Tibial nerve (tissue), 4 donors: ENCODE results near the gene IMP3. TPM values are rescaled to one million over a fixed set of nuclear protein-coding genes. Genes with fewer than 3 reads are reported as not detected.

Source experiments
- DNase-seq, 2 donors: peaks; one replicate each; pipeline ENCODE4 v3.0.0-alpha.2; 2019; ENCODE audit warnings: low spot score in 2 of 2
- H3K27ac ChIP-seq, 4 donors: fragments of 200-600 bp; sonication (generic) in 3 of 4; one replicate each; pipeline ENCODE4 v1.5.1; 2017 to 2019; ENCODE audit warnings: mild to moderate bottlenecking in 1 of 4
- H3K27me3 ChIP-seq, 2 donors: fragments of 200-600 bp; sonication (generic) in 1 of 2; one replicate each; pipeline versions ENCODE4 v1.5.1 to v1.6.0; 2017 to 2019
- H3K36me3 ChIP-seq, 3 donors: fragments of 200-600 bp; sonication (generic); one replicate each; pipeline ENCODE4 v1.5.1; 2018 to 2019
- H3K4me1 ChIP-seq, 4 donors: fragments of 200-600 bp; sonication (generic) in 3 of 4; one replicate each; pipeline ENCODE4 v1.5.1; 2017 to 2019
- H3K4me3 ChIP-seq, 4 donors: fragments of 200-600 bp; sonication (generic) in 3 of 4; one replicate each; pipeline ENCODE4 v1.5.1; 2017 to 2019; ENCODE audit warnings: mild to moderate bottlenecking in 1 of 4, moderate library complexity in 1 of 4
- H3K9me3 ChIP-seq, 4 donors: fragments of 200-600 bp; sonication (generic) in 3 of 4; one replicate each; pipeline ENCODE4 v1.5.1; 2017 to 2019
- CTCF ChIP-seq, 5 experiments: fragments of 200-600 bp in 3 of 5; fragments of 450-650 bp in 2 of 5; sonication (generic) in 3 of 5; IDR thresholded peaks; one replicate each; pipeline ENCODE4 v1.5.1; 2016 to 2019; ENCODE audit warnings: antibody characterized with exemption in 5 of 5, mild to moderate bottlenecking in 3 of 5, moderate library complexity in 2 of 5
- EP300 ChIP-seq, 2 donors: sonication (generic); formaldehyde crosslinking; IDR thresholded peaks; one replicate each; pipeline ENCODE4 v1.6.1; 2017; ENCODE audit warnings: antibody characterized with exemption in 2 of 2, mild to moderate bottlenecking in 1 of 2
- POLR2A ChIP-seq, 2 donors: fragments of 450-650 bp; IDR thresholded peaks; one replicate each; pipeline ENCODE4 v1.6.1; 2017; ENCODE audit warnings: antibody characterized with exemption in 2 of 2, mild to moderate bottlenecking in 2 of 2, moderate library complexity in 2 of 2
- WGBS, 2 donors: methylation state at CpG; one replicate each; pipeline ENCODE4 v1.1.5; 2018; 5-methylcytosine and 5-hydroxymethylcytosine counted together
- total RNA-seq, 4 donors: library from RNA; depleted of rRNA; stranded (reverse); fragments of >200 nt; gene quantifications; one replicate each; pipeline ENCODE4 v1.1.0, GENCODE V29; 2016

The IMP3 gene
- total RNA-seq, 4 donors from 2014 or later = 163 to 179 (median 170) TPM

- WGBS, 2 donors = 87 to 89% methylated on average over 9 of the region's 9 CpGs
- TF ChIP-seq EP300 (IDR thresholded peaks at IDR 0.05) = no peak
- TF ChIP-seq POLR2A (IDR thresholded peaks at IDR 0.05) = no peak
- no peak for TF ChIP-seq CTCF (IDR thresholded peaks at IDR 0.05)
- Histone ChIP-seq H3K4me3 (no peak overlapping the region), H3K4me1 (peaks cover 0 to 23% (median 2%) of the 10 kb centered on the region in 4 donors), H3K36me3 (peaks cover 0 to 94% (median 9%) of the 10 kb centered on the region in 3 donors), H3K9me3 (no peaks in the 10 kb centered on the region), H3K27me3 (no peaks in the 10 kb centered on the region), H3K27ac (no peak overlapping the region)
- DNase-seq = no peak
Measured at GRCh38 chr15:75594276-75594675, 45.7 kb downstream of the IMP3 start.

GRCh38 chr15:75591655-75592364, 48.2 kb downstream of the IMP3 start:
- 69 to 80% methylated on average over 4 of the region's 4 CpGs for WGBS, 2 donors
- no peak overlapping the region for H3K4me3 ChIP-seq
- TF ChIP-seq CTCF (IDR thresholded peaks at IDR 0.05) = no peak
- TF ChIP-seq EP300 (IDR thresholded peaks at IDR 0.05) = no peak
- TF ChIP-seq POLR2A (IDR thresholded peaks at IDR 0.05) = no peak
- peaks cover 0 to 83% (median 0%) of the 10 kb centered on the region in 3 donors for H3K36me3 ChIP-seq
- H3K27ac ChIP-seq = no peak overlapping the region
- no peak for DNase-seq
- no peaks in the 10 kb centered on the region for H3K9me3 ChIP-seq
- no peaks in the 10 kb centered on the region for H3K4me1 ChIP-seq
- H3K27me3 ChIP-seq = no peaks in the 10 kb centered on the region

- H3K36me3 ChIP-seq = peaks cover 0 to 78% (median 0%) of the 10 kb centered on the region in 3 donors
- no peak overlapping the region for H3K4me3 ChIP-seq
- no peak overlapping the region for H3K27ac ChIP-seq
- TF ChIP-seq EP300 (IDR thresholded peaks at IDR 0.05) = no peak
- TF ChIP-seq CTCF (IDR thresholded peaks at IDR 0.05) = no peak
- TF ChIP-seq POLR2A (IDR thresholded peaks at IDR 0.05) = no peak
- no peaks in the 10 kb centered on the region for H3K4me1 ChIP-seq
- H3K27me3 ChIP-seq = no peaks in the 10 kb centered on the region
- no peaks in the 10 kb centered on the region for H3K9me3 ChIP-seq
- DNase-seq = no peak
- 89 to 95% methylated on average over 2 of the region's 2 CpGs for WGBS, 2 donors
Measured at GRCh38 chr15:75590239-75590638, 49.8 kb downstream of the IMP3 start.

Other genes starting within 250 kb of the IMP3 start
- 10 to 100 TPM; 40.2 to 59.4 (median 43.1) TPM for gene SIN3A, start 188.5 kb downstream of the IMP3 start, total RNA-seq
- 10 to 100 TPM; 24.3 to 45.0 (median 32.0) TPM for gene PTPN9, start 60.9 kb downstream of the IMP3 start, total RNA-seq
- 10 to 100 TPM; 16.3 to 35.1 (median 23.7) TPM for gene SNUPN, start 14.5 kb downstream of the IMP3 start, total RNA-seq
- 10 to 100 TPM; 29.7 to 44.9 (median 31.1) TPM for gene SNX33, start 7.7 kb upstream of the IMP3 start, total RNA-seq
- gene CSPG4, start 72.6 kb upstream of the IMP3 start, total RNA-seq = 100 to 1,000 TPM; 100 to 132 (median 115) TPM
- gene UBE2Q2, start 203.2 kb upstream of the IMP3 start, total RNA-seq = 10 to 100 TPM; 39.8 to 49.5 (median 46.2) TPM